GM12892 (cell line): ENCODE data around the gene PGM3.

Experiments
- DNase-seq: peaks from one replicate; pipeline ENCODE4 v3.0.0; 2011; ENCODE audit not compliant: insufficient read length
- FAIRE-seq: peaks from 2 replicates; lab custom pipeline; 2011; peaks lifted over from hg19 to GRCh38; lab: Jason Lieb, UNC
- POLR2A ChIP-seq: IDR thresholded peaks from 2 replicates; pipeline ENCODE4 v1.6.1; 2011; ENCODE audit warnings: low read depth, low read length, control low read depth
- POLR2AphosphoS5 ChIP-seq: IDR thresholded peaks from 2 replicates; pipeline ENCODE4 v1.6.1; 2011; ENCODE audit warnings: low read depth, low read length, control low read depth
- TAF1 ChIP-seq: IDR thresholded peaks from 2 replicates; pipeline ENCODE4 v1.6.1; 2011; ENCODE audit warnings: low read depth, mild to moderate bottlenecking, control low read depth, low read length, borderline replicate concordance

The PGM3 gene

GRCh38 chr6:83127976-83128375 lies 65.1 kb downstream of the PGM3 start:
- DNase-seq = no peak
- TF ChIP-seq POLR2AphosphoS5 = no peak
- no peak for TF ChIP-seq POLR2A
- TF ChIP-seq TAF1 = no peak
- no peak for FAIRE-seq

DNA sequence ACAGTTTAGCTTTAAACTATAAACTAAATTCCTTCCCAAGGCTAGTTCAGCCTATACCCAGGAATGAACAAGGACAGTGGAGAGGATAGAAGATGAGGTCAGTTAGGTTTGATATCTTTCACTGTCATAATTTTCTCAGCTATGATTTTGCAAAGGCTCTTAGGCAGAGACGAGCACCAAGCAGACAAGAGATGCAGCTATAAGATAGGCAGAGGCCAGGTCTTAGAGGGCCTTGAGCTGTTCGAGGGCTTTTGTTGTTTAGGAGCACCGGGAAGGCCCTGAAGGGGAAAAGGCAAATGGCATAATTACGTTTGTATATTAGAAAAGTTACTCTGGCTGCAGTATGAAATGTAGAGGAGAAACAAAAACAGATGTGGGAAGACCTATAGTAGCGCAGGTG lies 65.8 kb downstream of the PGM3 start:
- DNase-seq (no peak), FAIRE-seq (no peak)
- TF ChIP-seq POLR2AphosphoS5 (no peak), TAF1 (no peak), POLR2A (no peak)

DNA sequence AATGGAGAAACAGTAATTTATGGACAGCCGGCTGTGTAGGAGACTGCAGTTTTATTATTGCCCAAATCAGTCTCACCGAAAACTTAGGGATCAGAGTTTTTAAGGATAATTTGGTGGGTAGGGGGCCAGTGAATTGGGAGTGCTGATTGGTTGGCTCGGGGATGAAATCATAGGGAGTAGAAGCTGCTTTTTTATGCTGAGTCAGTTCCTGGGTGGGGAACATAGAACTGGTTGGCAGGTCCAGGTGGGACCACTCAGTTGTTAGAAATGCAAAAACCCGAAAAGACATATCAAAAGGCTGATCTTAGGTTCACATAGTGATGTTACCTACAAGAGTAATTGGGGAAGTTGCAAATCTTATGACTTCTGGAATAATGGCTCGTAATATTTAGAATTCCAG lies 66.3 kb downstream of the PGM3 start:
- FAIRE-seq (no peak), DNase-seq (no peak)
- TF ChIP-seq POLR2A (no peak), POLR2AphosphoS5 (no peak), TAF1 (no peak)

DNA sequence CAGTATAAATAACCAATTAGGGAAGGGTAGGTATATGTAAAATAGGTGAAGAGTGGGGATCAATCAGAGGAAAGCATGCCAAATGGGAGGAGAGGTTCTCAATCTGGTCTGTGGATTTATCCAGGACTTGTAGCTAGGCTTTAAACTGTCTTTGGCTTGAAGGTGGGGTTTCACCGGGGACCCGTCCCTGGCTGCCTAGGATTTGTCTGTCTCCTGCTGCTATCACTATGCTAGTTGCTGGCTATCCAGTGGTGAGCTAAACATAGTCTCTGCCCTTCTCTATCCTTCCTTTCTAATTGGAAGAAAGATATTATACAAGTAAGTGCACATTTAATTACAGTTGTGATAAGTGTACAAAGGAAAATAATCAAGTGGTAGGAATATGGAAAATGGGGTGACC lies 66.8 kb downstream of the PGM3 start:
- DNase-seq (no peak), FAIRE-seq (no peak)
- TF ChIP-seq POLR2AphosphoS5 = no peak
- TF ChIP-seq POLR2A = no peak
- no peak for TF ChIP-seq TAF1

DNA sequence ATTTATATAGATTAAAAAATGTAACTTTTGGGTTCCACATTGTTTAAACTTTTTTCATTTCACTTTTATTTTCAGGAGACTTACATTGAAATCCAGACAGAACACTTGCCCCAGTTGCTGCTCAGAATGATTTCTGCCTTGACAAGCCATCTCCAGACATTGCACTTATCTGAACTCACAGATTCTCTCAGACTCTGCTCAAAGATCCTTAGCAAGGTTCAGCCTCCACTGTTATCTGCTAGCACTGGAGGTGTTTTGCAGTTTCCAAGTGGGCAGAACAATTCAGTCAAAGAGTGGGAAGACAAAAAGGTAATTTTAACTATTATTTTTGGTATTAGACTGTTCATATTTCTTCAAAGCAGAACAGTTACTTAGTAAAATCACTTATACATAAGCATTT lies 67.6 kb downstream of the PGM3 start:
- DNase-seq (no peak), FAIRE-seq (no peak)
- TF ChIP-seq POLR2A = no peak
- TF ChIP-seq TAF1 = no peak
- TF ChIP-seq POLR2AphosphoS5 = no peak

GRCh38 chr6:83124553-83124952 lies 68.5 kb downstream of the PGM3 start:
- FAIRE-seq (no peak), DNase-seq (no peak)

GRCh38 chr6:83119742-83120300 lies 73.2 kb downstream of the PGM3 start:
- TF ChIP-seq TAF1 (no peak), POLR2AphosphoS5 (no peak), POLR2A (no peak)
- no peak for FAIRE-seq

More at GRCh38 chr6:83124553-83124952, 68.5 kb downstream of the PGM3 start:
- TF ChIP-seq POLR2A (no peak), TAF1 (no peak), POLR2AphosphoS5 (no peak)

DNA sequence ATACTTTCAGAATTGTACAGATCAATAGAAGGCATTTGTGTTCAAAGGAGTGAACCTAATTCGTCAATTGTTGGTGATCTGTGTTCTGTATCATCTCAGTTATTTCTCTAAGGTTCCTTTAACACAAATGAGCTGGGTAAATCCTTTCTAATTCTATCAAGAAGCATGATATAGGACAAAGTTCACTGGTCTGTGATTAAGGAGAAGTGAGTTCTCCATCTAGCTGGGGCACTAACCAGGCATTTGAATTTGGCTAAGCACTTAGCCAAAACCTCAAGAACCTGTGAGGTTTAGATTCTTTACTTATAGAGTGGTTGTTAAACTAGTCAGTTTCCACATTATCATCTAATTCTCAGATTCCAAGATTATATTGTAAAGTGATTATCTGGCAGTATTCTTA lies 75.3 kb downstream of the PGM3 start:
- TF ChIP-seq POLR2A = no peak
- no peak for TF ChIP-seq POLR2AphosphoS5
- no peak for TF ChIP-seq TAF1
- DNase-seq (no peak), FAIRE-seq (no peak)

More at GRCh38 chr6:83119742-83120300, 73.2 kb downstream of the PGM3 start:
- DNase-seq = no peak
